ENCODE results near the gene FUOM. TPM values are rescaled to one million over a fixed set of nuclear protein-coding genes. Genes with fewer than 3 reads are reported as not detected.

FUOM gene
- total and polyA plus RNA-seq, 9 of the 15 experiments (the other 6 are each of a cell fraction or from before 2014, with no cell fraction given) = 1.8 to 96.1 (median 27.0) TPM

DNA sequence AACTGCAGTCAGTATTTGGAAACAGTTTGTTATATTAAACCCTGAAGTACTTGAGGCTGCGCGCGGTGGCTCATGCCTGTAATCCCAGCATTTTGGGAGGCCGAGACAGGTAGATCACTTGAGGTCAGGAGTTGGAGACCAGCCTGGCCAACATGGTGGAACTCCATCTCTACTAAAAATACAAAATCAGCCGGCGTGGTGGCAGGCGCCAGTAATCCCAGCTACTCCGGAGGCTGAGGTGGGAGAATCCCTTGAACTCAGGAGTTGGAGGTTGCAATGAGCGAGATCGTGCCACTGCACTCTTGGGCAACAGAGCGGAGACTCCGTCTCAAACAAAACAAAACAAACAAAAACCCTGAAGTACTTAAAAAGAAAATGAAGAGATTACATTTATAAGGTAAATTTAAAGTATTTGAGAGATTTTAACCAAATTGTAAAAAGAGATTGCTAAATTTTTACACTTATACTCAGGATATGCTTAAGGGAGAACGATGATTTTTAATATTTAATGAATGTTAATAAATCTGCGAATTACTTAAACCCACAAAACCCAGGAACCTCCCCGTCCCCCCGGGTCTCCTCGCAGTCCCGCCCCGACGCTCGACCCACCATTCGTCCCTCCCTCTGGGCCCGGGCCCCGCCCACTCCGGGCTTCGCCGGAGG lies 35.7 kb upstream of the FUOM start:
- ChIA-PET POLR2A (no interaction called here), CTCF (ENCODE audit: low intra/inter-chr PET ratio) (no interaction called here)
- Histone ChIP-seq H3K9me1 (ENCODE audit: control insufficient read depth, insufficient read depth, low read length) (no peaks in the 10 kb centered on the region), H3K27me3 (ENCODE audit: control insufficient read depth in 2 of 2, insufficient read depth in 2 of 2, low read length in 2 of 2) (no peaks in the 10 kb centered on the region), H4K20me1 (replicated peaks; ENCODE audit: control insufficient read depth, insufficient read depth, low read length) (no peaks in the 10 kb centered on the region), H3K27ac (ENCODE audit: extremely low read depth, low read depth, low read length) (peak overlapping the region; percentile 40; the same call in 2 of the 3 replicates), H3K79me2 (ENCODE audit: control insufficient read depth, insufficient read depth, low read length) (peaks cover 20% of the 10 kb centered on the region), H3K9ac (ENCODE audit: insufficient read depth in 1 of 2, low read depth in 2 of 2, low read length in 2 of 2) (peak overlapping the region; percentile 43 to 46; a peak in 3 of 4 replicates), H3K4me3 (no peak overlapping the region; the same call in 1 of the 2 replicates), H3K4me1 (replicated peaks in 1 of 2; ENCODE audit: control insufficient read depth in 2 of 2, insufficient read depth in 2 of 2, low read length in 2 of 2) (peaks cover 17 to 59% of the 10 kb centered on the region in 2 experiments), H3K4me2 (ENCODE audit: insufficient read depth, low read length) (no peak overlapping the region; the same call in 1 of the 2 replicates), H3K9me3 (replicated peaks; ENCODE audit: control insufficient read depth, insufficient read depth, low read depth, low read length) (no peaks in the 10 kb centered on the region), H3K36me3 (ENCODE audit: control insufficient read depth, insufficient read depth, low read length) (peaks cover 22% of the 10 kb centered on the region; the same call in 1 of the 3 replicates), H2AFZ (ENCODE audit: low read depth, low read length) (no peak overlapping the region; the same call in 1 of the 2 replicates)
- in situ Hi-C loops (cut with MboI) (no loop called here), intact Hi-C loops (cut with micrococcal nuclease) (loop anchor here (5.0 to 10.0 kb wide), 2 partner anchors 36 to 69 kb away; partner anchors contain the start of gene FUOM)
- no peak for ATAC-seq
- no TSS peak for BruUV-seq (replicated peaks)
- no peak for FAIRE-seq
- 25% methylated on average over 23 of the region's 27 CpGs for WGBS (ENCODE audit: insufficient coverage, low coverage, missing lambda C conversion rate)
- no peak for DNase-seq (ENCODE audit: extremely low read depth in 1 of 4, low spot score in 3 of 4)
- TF ChIP-seq NR2C2 (CRISPR knock-in tag; IDR thresholded peaks at IDR 0.05) = no peak
- TF ChIP-seq NR2C2 (tag; IDR thresholded peaks at IDR 0.05) = 0 out of 2 replicates have a peak, but pooled peaks have one; percentile 85
- TF ChIP-seq, protein P1, sequence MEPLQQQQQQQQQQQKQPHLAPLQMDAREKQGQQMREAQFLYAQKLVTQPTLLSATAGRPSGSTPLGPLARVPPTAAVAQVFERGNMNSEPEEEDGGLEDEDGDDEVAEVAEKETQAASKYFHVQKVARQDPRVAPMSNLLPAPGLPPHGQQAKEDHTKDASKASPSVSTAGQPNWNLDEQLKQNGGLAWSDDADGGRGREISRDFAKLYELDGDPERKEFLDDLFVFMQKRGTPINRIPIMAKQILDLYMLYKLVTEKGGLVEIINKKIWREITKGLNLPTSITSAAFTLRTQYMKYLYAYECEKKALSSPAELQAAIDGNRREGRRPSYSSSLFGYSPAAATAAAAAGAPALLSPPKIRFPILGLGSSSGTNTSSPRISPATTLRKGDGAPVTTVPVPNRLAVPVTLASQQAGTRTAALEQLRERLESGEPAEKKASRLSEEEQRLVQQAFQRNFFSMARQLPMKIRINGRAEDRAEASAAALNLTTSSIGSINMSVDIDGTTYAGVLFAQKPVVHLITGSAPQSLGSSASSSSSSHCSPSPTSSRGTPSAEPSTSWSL (CRISPR knock-in tag; IDR thresholded peaks at IDR 0.05; ENCODE audit: borderline replicate concordance) = no peak
- TF ChIP-seq FOSL1 (tag; conservative IDR thresholded peaks at IDR 0.05) = 0 out of 2 replicates have a peak, but pooled peaks have one; percentile 4
- TF ChIP-seq MTA3 (IDR thresholded peaks at IDR 0.05; ENCODE audit: borderline replicate concordance) = no peak
- no peak for TF ChIP-seq DMBX1 (CRISPR knock-in tag; IDR thresholded peaks at IDR 0.05; ENCODE audit: borderline replicate concordance)
- no peak for TF ChIP-seq KLF6 (CRISPR knock-in tag; IDR thresholded peaks at IDR 0.05; ENCODE audit: borderline replicate concordance)
- TF ChIP-seq, protein P2, sequence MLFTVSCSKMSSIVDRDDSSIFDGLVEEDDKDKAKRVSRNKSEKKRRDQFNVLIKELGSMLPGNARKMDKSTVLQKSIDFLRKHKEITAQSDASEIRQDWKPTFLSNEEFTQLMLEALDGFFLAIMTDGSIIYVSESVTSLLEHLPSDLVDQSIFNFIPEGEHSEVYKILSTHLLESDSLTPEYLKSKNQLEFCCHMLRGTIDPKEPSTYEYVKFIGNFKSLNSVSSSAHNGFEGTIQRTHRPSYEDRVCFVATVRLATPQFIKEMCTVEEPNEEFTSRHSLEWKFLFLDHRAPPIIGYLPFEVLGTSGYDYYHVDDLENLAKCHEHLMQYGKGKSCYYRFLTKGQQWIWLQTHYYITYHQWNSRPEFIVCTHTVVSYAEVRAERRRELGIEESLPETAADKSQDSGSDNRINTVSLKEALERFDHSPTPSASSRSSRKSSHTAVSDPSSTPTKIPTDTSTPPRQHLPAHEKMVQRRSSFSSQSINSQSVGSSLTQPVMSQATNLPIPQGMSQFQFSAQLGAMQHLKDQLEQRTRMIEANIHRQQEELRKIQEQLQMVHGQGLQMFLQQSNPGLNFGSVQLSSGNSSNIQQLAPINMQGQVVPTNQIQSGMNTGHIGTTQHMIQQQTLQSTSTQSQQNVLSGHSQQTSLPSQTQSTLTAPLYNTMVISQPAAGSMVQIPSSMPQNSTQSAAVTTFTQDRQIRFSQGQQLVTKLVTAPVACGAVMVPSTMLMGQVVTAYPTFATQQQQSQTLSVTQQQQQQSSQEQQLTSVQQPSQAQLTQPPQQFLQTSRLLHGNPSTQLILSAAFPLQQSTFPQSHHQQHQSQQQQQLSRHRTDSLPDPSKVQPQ (CRISPR knock-in tag; IDR thresholded peaks at IDR 0.05; ENCODE audit: borderline replicate concordance) = no peak
- TF ChIP-seq, protein P3, sequence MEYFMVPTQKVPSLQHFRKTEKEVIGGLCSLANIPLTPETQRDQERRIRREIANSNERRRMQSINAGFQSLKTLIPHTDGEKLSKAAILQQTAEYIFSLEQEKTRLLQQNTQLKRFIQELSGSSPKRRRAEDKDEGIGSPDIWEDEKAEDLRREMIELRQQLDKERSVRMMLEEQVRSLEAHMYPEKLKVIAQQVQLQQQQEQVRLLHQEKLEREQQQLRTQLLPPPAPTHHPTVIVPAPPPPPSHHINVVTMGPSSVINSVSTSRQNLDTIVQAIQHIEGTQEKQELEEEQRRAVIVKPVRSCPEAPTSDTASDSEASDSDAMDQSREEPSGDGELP (CRISPR knock-in tag; IDR thresholded peaks at IDR 0.05; ENCODE audit: borderline replicate concordance) = no peak
- TF ChIP-seq NKRF (IDR thresholded peaks at IDR 0.05; ENCODE audit: borderline replicate concordance) = no peak
- no peak for TF ChIP-seq KLF13 (tag; IDR thresholded peaks at IDR 0.05; ENCODE audit: borderline replicate concordance, low read depth)

All from K562 (cell line).